NB4 (cell line): Measurements from ENCODE around the gene TCF7.

Source experiments
- DNase-seq: peaks from one replicate; pipeline ENCODE4 v3.0.0; 2010; ENCODE audit warnings: low read depth
- H3K4me3 ChIP-seq: one replicate; pipeline ENCODE4 v1.5.1; 2011; ENCODE audit warnings: mild to moderate bottlenecking, low read depth, low read length, moderate library complexity
- MYC ChIP-seq: IDR thresholded peaks from 2 replicates; pipeline ENCODE4 v1.6.1; 2011; ENCODE audit warnings: low read depth, low read length
- POLR2A ChIP-seq: IDR thresholded peaks from 2 replicates; pipeline ENCODE4 v1.6.1; 2011; ENCODE audit warnings: mild to moderate bottlenecking; ENCODE audit not compliant: insufficient read length; ENCODE audit errors: extremely low read depth
- TF ChIP-seq, protein P1 (sequence below): IDR thresholded peaks from one replicate; pipeline ENCODE4 v1.5.1; 2012; ENCODE audit warnings: low read depth, low read length
- TF ChIP-seq, protein P2 (sequence below): IDR thresholded peaks from 2 replicates; pipeline ENCODE4 v1.6.1; 2011; ENCODE audit warnings: low read depth, low read length

Gene TCF7

DNA sequence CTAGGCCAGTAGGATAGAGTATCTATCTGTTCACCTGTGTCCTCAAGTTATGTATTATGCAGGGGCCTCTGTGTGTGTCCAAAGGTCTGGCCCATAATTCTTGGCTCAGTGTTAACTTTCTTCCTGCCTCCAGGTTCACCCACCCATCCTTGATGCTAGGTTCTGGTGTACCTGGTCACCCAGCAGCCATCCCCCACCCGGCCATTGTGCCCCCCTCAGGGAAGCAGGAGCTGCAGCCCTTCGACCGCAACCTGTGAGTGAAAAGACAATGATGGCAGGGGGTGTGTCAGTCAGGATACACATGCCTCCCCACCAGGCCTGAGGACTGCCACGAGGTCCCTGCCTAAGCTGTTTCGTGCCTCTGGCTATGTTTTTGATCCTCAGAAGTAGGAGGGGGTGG lies 27.6 kb downstream of the TCF7 start:
- no peak overlapping the region for H3K4me3 ChIP-seq
- DNase-seq, result no peak
- TF ChIP-seq, protein P1, sequence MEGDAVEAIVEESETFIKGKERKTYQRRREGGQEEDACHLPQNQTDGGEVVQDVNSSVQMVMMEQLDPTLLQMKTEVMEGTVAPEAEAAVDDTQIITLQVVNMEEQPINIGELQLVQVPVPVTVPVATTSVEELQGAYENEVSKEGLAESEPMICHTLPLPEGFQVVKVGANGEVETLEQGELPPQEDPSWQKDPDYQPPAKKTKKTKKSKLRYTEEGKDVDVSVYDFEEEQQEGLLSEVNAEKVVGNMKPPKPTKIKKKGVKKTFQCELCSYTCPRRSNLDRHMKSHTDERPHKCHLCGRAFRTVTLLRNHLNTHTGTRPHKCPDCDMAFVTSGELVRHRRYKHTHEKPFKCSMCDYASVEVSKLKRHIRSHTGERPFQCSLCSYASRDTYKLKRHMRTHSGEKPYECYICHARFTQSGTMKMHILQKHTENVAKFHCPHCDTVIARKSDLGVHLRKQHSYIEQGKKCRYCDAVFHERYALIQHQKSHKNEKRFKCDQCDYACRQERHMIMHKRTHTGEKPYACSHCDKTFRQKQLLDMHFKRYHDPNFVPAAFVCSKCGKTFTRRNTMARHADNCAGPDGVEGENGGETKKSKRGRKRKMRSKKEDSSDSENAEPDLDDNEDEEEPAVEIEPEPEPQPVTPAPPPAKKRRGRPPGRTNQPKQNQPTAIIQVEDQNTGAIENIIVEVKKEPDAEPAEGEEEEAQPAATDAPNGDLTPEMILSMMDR, result no peak
- no peak for TF ChIP-seq POLR2A
- TF ChIP-seq, protein P2, sequence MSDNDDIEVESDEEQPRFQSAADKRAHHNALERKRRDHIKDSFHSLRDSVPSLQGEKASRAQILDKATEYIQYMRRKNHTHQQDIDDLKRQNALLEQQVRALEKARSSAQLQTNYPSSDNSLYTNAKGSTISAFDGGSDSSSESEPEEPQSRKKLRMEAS, result no peak
- no peak for TF ChIP-seq MYC

DNA sequence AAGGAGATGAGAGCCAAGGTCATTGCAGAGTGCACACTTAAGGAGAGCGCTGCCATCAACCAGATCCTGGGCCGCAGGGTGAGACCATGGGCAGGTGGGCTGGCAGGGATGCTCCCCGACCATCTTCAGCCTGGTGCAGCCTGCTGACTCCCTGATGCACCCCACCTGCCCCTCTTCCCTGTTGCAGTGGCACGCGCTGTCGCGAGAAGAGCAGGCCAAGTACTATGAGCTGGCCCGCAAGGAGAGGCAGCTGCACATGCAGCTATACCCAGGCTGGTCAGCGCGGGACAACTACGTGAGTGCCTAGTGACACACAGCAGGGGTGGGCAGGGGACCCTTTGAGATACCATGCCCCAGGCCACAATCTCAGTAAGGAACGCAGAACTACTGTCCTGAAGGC lies 28.3 kb downstream of the TCF7 start:
- DNase-seq, result no peak
- TF ChIP-seq POLR2A (no peak), MYC (no peak)
- TF ChIP-seq, protein P2, result no peak
- TF ChIP-seq, protein P1, result no peak
- no peak overlapping the region for H3K4me3 ChIP-seq

DNA sequence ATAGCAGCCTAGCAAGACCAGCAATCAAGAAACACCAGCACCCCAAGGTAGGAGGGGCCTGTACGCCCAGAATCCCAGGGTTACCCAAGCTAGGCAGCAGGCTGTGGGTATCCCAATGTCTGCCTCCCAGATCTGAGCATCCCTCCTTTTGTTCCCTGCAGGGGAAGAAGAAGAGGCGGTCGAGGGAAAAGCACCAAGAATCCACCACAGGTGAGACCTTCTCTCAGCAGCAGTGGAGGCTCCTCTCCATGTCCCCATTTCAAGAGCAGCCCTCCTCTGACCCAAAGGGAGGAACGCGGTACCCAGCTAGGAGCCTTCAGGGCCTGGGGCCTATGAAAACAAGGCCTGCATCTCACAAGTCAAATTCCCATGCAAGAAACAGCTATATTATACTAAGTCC lies 28.9 kb downstream of the TCF7 start:
- no peak overlapping the region for H3K4me3 ChIP-seq
- DNase-seq, result no peak
- TF ChIP-seq POLR2A (no peak), MYC (no peak)
- TF ChIP-seq, protein P2, result no peak
- TF ChIP-seq, protein P1, result no peak

DNA sequence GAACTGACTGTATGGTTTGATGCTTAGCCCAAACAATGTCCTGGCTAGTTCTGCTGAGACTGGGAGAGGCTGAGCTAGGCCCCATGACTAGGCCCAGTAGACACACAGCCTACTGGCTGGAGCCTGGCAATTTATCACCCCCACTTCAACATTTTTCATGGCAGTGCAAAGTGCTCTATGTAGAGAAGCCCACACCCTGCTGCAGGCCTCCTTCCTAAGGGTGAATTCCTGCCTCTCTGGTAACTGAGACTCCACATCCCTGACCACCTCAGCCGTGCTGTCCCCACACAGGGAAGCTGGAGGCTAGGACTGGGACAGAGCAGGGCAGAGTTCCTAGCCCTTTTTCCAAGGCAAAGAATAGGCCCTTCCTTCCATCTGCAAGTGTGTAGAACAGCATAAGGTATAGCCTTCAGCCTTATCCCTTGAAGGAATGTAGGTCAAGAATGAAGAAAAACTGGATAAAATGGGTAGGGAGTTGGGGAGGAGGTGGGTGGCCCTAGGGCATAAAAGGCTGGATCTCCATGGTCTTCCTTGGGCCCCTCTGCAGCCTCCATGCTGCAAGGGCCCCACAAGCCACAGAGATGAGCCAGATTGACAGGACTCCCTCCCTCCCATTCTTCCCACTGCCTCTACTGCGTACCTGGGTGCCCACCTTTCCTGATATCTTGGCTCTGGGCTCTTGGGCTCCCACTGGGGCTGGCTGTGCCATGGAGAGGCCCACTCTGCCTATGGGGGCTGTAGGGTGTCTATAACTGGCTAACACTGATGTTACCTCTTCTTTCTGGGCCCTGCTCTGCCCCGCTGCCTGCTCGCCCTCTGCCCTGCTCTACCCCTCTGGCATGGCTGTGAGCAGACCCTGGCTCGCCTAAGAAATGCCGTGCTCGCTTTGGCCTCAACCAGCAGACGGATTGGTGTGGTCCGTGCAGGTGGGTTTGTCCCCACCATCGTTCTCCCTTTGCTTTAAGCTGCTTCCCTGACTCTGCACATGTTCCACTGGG lies 29.8 kb downstream of the TCF7 start:
- H3K4me3 ChIP-seq, result no peak overlapping the region
- TF ChIP-seq, protein P1, result no peak
- TF ChIP-seq, protein P2, result no peak
- no peak for TF ChIP-seq MYC
- no peak for TF ChIP-seq POLR2A
- no peak for DNase-seq

DNA sequence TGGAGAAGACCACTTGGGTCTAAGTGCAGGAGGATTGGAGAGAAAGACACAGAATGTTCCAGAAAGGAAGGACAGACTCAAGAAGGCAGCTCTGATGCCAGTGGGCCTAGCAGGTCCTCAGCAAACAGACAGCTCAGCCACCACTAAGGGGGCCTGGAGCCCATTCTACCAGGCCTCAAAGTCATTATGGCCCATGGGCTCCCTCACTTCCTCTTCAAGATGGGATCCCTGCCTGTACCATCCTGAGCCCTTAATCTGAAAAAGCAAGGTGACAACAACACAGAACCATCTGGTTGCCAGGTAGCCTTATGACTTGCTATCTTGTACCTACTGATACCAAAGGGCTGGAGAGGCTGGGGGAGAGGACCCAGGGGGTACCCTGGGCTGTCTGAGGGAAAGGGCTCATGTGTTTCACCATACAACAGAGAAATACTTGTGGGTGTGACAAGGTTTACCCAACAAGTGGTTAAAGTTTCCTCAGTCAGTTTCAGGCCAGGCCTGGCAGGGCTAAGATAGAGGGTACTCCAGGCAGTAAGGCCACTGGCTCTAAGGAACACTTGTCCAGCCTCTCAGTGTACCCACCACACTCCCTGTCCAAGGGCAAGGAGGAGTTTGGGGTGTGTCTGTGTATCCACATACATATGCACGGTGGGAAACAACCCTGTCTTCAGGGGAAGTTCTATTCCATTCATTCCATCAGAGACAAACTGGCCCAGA lies 30.7 kb downstream of the TCF7 start:
- no peak for DNase-seq
- H3K4me3 ChIP-seq, result no peak overlapping the region
- no peak for TF ChIP-seq MYC
- TF ChIP-seq, protein P2, result no peak
- TF ChIP-seq, protein P1, result no peak
- TF ChIP-seq POLR2A, result no peak
